Measurements from ENCODE around the gene FAM120A. TPM values are rescaled to one million over a fixed set of nuclear protein-coding genes. Genes with fewer than 3 reads are reported as not detected.

FAM120A gene
- polyA plus RNA-seq, 1 donor from 2014 or later: 8.9 TPM

- no peaks in the 10 kb centered on the region for H4K20me1 ChIP-seq (ENCODE audit: insufficient read depth)
- H3K27ac ChIP-seq (ENCODE audit: low read length): no peak overlapping the region
- H3K9ac ChIP-seq (ENCODE audit: low read length): no peak overlapping the region
- no peaks in the 10 kb centered on the region for H3K9me2 ChIP-seq (ENCODE audit: insufficient read depth, low read length)
- H3K79me2 ChIP-seq (replicated peaks; ENCODE audit: insufficient read depth, low read length): peaks cover 33% of the 10 kb centered on the region
- no peak for TF ChIP-seq TAF1 (IDR thresholded peaks at IDR 0.05; ENCODE audit: low read depth)
- TF ChIP-seq EP300 (conservative IDR thresholded peaks at IDR 0.05; ENCODE audit: poor library complexity, severe bottlenecking): no peak
- no peak for TF ChIP-seq MXI1 (conservative IDR thresholded peaks at IDR 0.05; ENCODE audit: poor library complexity, severe bottlenecking)
- no peak for TF ChIP-seq SMC3 (conservative IDR thresholded peaks at IDR 0.05; ENCODE audit: poor library complexity)
- no peak for TF ChIP-seq RAD21 (conservative IDR thresholded peaks at IDR 0.05)
- no peak for TF ChIP-seq CTCF (IDR thresholded peaks at IDR 0.05; ENCODE audit: poor library complexity, severe bottlenecking)
- no peak for TF ChIP-seq POLR2AphosphoS5 (IDR thresholded peaks at IDR 0.05)
- no peak for TF ChIP-seq EZH2 (IDR thresholded peaks at IDR 0.05; ENCODE audit: borderline replicate concordance, insufficient read depth, low read length, poor library complexity, severe bottlenecking)
- TF ChIP-seq REST (IDR thresholded peaks at IDR 0.05; ENCODE audit: borderline replicate concordance): no peak
- no peak overlapping the region for H3K4me3 ChIP-seq (ENCODE audit: low read length)
- H2AFZ ChIP-seq (ENCODE audit: low read depth, low read length): no peak overlapping the region
- H3K9me3 ChIP-seq (ENCODE audit: low read length): no peaks in the 10 kb centered on the region
- H3K27me3 ChIP-seq (ENCODE audit: insufficient read depth, low read depth, low read length): no peaks in the 10 kb centered on the region
- H3F3A ChIP-seq (ENCODE audit: insufficient read depth, low read length, poor library complexity, severe bottlenecking): no peaks in the 10 kb centered on the region
- H3K36me3 ChIP-seq (ENCODE audit: insufficient read depth, low read length): no peaks in the 10 kb centered on the region
- H3K4me2 ChIP-seq (ENCODE audit: low read length): no peak overlapping the region
These were observed 19.6 kb downstream of the FAM120A start for GRCh38 chr9:93471124-93471523.

GRCh38 chr9:93473411-93473810, 21.9 kb downstream of the FAM120A start:
- no peak overlapping the region for H3K4me3 ChIP-seq (ENCODE audit: low read length)

More at GRCh38 chr9:93473411-93473810, 21.9 kb downstream of the FAM120A start:
- Histone ChIP-seq H3K79me2 (replicated peaks; ENCODE audit: insufficient read depth, low read length) (peaks cover 19% of the 10 kb centered on the region), H3F3A (ENCODE audit: insufficient read depth, low read length, poor library complexity, severe bottlenecking) (no peaks in the 10 kb centered on the region), H3K27ac (ENCODE audit: low read length) (no peak overlapping the region), H4K20me1 (ENCODE audit: insufficient read depth) (no peaks in the 10 kb centered on the region), H2AFZ (ENCODE audit: low read depth, low read length) (no peak overlapping the region), H3K36me3 (ENCODE audit: insufficient read depth, low read length) (no peaks in the 10 kb centered on the region), H3K4me2 (ENCODE audit: low read length) (no peak overlapping the region), H3K9ac (ENCODE audit: low read length) (no peak overlapping the region), H3K9me2 (ENCODE audit: insufficient read depth, low read length) (no peaks in the 10 kb centered on the region), H3K27me3 (ENCODE audit: insufficient read depth, low read depth, low read length) (no peaks in the 10 kb centered on the region), H3K9me3 (ENCODE audit: low read length) (no peaks in the 10 kb centered on the region)
- TF ChIP-seq MXI1 (conservative IDR thresholded peaks at IDR 0.05; ENCODE audit: poor library complexity, severe bottlenecking) (no peak), EP300 (conservative IDR thresholded peaks at IDR 0.05; ENCODE audit: poor library complexity, severe bottlenecking) (no peak), SMC3 (conservative IDR thresholded peaks at IDR 0.05; ENCODE audit: poor library complexity) (no peak), REST (IDR thresholded peaks at IDR 0.05; ENCODE audit: borderline replicate concordance) (no peak), RAD21 (conservative IDR thresholded peaks at IDR 0.05) (no peak), POLR2AphosphoS5 (IDR thresholded peaks at IDR 0.05) (no peak), TAF1 (IDR thresholded peaks at IDR 0.05; ENCODE audit: low read depth) (no peak), CTCF (IDR thresholded peaks at IDR 0.05; ENCODE audit: poor library complexity, severe bottlenecking) (no peak), EZH2 (IDR thresholded peaks at IDR 0.05; ENCODE audit: borderline replicate concordance, insufficient read depth, low read length, poor library complexity, severe bottlenecking) (no peak)

All from neural cell (in vitro differentiated cells).